ENCODE measurements around the gene CCDC178.
"Not testable (repeated sequence)": the region's sequence is repeated elsewhere in the genome, so short reads cannot be mapped to it uniquely, and the experiment has no call there.

The CCDC178 gene

DNA sequence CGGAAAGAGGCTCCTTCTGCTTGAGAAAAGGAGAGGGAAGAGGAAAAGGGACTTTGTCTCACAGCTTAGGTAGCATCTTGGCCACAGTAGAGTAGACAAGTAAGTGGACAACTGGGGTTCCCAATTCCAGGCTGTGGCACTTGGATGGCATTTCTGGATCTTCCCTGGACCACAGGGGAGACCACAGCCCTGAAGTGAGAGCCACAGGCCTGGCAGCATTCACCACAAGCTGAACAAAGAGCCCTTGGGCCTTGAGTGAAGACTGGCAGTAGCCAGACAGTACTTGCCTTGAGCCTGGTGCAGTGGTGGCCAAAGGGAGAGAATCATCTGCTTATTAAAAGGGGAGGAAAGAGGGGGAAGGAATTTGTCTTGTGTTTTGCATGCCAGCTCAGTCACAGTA, 441.6 kb downstream of the CCDC178 start:
- no peak for DNase-seq (ENCODE audit: low read depth)

DNA sequence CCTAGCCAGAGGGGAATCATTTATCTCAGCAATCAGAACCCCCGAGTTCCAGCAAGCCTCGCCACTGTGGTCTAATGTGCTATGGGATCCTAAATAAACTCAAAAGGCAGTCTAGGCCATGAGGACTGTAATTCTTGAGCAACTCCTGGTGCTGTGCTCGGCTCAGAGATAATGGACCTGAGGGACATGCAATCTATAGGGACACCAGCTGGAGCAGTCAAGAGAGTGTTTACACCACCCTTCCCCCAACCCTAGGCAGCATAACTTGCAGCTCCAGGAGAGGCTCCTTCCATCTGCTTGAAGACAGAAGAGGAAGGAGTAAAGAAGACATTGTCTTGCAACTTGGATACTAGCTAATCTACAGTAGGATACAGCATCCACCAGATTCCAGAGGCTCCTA, 442.2 kb downstream of the CCDC178 start:
- no peak for DNase-seq (ENCODE audit: low read depth)

DNA sequence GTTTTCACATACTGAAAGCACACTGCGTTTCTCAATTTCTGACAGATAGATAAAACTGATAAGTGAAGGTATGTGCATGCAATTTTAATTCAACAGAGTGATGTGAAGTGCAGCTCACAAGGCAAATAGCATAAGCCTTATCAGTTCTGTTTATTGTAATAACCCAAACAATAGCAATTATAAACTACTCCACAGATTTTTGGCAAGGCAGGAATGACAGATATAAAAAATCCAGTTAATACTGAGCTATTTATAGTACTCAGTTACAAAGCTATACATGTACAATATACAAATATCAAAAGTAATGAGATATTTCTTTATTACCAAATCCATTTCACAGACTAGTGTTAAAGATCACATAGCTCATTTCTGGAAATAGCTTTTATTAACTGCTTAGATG, 456.8 kb downstream of the CCDC178 start:
- DNase-seq (ENCODE audit: low read depth) = no peak

DNA sequence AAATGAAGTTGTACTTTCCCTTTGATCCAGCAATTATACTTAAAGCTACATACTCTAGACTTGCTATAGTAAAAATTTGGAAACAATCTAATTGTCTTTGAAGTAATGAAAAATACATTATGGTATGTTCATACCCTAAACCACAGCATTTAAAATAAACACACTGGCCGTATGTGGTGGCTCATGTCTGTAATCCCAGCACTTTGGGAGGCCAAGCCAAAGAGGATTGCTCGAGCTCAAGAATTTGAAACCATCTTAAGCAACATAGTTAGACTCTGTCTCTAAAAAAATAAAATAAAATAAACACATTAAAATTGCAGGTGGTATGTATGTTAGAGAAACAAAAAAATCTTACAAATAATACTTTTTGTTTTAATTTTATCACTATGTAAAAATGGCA, 459.6 kb downstream of the CCDC178 start:
- no peak for DNase-seq (ENCODE audit: low read depth)

DNA sequence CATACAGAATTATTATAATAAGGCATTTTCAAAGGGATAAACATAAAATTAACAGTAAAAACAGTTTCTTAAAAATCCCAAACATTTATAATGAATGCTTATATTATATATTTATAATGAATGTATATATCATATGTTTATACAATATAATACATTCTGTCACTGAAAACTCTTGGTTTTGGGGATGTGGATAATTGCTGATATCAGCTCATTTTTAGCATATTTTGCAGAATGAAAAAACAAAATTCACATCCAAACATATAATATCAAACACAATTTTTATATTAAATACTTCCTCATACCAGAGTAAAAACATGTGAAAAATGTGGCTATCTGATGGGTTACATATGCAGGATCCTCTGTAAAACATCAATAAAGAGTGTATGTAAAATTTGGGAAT, 465.0 kb downstream of the CCDC178 start:
- DNase-seq (ENCODE audit: low read depth) = no peak

DNA sequence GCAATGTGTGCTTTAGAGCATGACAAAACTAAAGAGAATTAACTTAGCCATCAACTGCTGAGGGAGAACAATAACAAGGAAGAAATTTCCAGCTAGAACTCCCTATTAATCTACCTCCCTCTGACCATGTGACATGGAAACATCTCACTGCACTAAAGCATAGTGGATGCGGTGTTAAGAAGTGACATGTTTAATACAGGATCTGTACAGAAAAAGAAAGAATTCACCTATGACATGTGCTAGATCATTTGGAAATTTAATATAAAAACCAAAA, 465.4 kb downstream of the CCDC178 start:
- DNase-seq (ENCODE audit: low read depth) = no peak

DNA sequence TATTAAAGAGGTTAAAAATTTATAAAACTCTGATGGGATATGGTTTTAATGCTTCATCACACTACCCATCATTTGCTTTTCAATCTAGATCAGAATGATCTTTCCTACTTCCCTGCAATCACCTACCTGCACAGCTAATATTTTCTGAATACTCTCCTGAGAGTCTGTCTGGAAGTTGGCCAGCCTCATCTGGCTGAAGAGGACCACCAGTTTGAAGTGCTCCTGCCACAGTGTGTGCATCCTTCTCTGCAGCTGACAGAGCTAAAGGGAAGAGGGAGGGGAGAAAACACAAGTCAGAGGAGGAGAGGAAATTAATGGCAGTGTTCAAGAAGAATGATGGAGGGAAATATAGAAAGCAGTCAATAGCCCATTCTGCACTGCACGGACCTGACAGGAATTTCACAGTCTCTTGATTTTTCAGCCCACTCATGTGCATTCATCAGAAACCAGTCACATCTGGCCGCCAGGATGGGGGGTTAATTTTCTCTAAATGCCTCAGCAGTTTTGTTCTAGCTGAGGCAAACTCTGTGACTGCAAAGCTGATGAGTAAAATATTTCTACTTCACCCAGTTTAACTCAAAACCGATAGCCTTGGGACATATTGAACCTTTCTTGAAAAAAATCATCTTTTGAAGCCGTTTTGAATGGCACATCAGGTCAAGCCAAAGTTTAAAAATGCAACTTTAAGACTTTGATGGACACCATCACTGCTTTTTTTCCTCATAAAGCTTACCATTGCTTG, 465.9 kb downstream of the CCDC178 start:
- no peak for DNase-seq (ENCODE audit: low read depth)

DNA sequence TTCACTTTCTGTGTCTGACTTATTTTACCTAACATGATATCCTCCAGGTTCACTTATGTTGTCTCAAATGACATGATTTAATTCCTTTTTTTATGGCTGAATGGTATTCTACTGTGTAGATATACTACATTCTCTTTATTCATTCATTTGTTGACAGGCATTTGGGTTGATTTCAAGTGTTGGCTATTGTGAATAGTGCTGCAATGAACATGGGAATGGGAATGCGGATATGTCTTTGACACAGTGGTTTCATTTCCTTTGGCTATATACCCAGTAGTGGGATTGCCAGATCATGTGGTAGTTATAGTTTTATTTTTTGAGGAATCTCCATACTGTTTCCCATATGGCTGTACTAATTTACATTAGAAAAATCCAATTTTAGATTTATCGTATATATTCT, 472.3 kb downstream of the CCDC178 start:
- no peak for DNase-seq (ENCODE audit: low read depth)

DNA sequence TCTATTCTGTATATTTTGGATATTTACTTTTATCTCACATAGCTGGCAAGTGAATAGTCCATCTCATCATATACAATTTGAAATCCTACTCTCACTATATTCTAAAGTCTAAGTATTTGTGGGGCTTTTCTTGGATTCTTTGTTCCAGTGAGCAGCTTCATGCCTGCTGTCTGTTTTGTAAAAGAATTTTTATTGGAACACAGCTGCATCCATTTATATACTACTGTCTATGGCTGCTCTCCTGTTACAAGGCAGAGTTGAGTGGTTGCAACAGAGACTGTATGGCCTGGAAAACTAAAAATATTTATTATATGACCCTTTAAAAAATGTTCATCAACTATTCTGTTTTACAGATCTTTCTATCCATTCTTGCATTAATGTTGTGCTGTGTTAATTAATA, 474.4 kb downstream of the CCDC178 start:
- DNase-seq (ENCODE audit: low read depth) = no peak

DNA sequence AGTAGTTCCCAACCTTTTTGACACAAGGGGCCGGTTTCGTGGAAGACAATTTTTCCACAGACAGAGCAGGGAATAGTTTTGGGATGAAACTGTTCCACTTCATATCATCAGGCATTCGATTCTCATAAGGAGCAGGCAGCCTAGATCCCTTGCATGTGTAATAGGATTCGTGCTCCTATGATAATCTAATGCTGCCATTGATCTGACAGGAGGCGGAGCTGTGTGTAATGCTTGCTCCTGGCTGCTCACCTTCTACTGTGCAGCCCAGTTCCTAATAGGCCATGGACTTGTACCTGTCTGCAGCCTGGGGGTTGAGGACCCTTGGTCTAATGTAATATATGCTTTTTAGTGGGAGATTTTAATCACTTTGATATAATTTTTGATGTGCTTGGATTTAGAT, 479.0 kb downstream of the CCDC178 start:
- no peak for DNase-seq (ENCODE audit: low read depth)

DNA sequence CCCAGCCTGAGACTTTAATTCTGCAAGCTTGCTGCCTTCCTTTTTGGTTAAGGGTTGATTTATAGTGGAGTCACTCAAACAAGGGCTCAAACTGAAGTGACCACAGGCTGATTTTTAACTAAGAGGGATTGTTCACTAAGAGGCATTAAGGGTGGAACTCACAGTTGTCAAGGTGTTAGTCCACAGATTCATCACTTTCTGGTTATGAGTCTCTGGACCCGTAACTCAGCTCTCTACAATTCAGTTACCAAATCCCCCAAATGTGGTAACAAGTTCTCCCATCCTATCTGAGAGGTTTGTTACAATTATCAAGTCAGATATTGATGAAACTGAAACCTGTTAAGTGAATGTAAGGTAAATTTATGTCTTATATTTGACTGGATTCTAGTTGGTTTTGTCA, 481.8 kb downstream of the CCDC178 start:
- no peak for DNase-seq (ENCODE audit: low read depth)

DNA sequence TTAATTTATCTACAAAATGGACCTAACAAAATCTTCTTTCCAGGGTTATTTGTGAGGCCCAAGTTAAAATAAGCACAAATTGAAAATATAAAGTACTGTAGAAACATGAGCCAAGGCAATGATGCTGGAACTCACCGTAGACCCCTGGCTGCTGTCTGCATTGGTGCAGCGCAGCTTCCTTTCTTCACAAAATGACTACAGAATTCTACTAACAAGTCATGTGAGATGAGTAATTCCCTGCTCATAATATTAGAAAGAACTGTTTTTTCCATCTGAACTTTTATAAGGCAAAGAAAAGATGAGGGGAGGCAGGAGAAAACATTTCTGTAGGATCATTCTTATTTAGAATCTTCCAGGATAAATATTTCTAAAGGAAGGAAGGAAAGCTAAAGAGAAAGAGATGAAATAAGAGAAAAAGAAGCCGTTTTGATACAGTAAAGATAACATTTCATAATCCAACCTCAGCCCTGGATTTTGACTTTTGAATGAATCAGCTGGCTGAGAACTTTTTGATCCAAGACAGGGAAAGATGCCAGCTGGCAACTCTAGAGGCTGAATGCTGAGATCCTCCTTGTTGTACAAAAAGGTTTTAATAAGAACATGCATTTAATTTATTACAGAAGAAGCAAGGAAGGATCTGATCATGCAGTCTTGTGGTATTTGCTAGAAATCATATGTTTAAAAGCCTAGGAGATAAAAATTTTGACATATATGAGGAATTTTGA, 483.8 kb downstream of the CCDC178 start:
- DNase-seq (ENCODE audit: low read depth) = no peak

DNA sequence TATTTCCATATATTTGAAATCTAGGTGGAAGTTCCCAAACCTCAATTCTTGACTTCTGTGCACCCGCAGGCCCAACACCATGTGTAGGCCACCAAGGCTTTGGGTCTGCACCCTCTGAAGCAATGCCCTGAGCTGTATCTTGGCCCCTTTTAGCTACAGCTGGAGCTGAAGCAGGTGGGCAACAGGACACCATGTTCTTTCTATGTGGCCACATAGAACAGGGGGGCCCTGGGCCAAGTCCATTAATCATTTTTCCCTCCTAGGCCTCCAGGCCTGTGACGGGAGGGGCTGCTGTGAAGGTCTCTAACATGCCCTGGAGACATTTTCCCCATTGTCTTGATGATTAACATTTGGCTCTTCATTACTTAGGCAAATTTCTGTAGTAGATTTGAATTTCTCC, 488.2 kb downstream of the CCDC178 start:
- not testable (repeated sequence) for DNase-seq (ENCODE audit: low read depth)

DNA sequence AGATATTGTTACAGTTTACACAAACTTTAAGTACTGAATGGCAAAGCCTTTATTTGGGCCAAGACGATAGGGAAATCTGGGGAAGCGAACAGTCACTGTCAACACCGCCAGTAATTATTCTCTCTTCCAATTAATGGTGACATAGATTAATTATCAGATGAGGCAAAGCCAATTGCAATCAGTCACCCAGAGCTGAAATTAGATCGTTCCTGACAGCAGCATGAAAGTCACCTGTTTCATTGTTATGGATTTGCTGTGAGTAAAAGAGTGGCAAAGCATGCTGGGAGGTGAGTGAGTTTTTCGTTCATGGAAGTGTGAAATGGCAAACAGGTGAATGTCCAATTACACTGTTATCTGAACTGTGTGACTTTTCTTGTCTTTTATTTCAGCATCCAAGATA, 502.9 kb downstream of the CCDC178 start:
- DNase-seq (ENCODE audit: low read depth) = no peak

DNA sequence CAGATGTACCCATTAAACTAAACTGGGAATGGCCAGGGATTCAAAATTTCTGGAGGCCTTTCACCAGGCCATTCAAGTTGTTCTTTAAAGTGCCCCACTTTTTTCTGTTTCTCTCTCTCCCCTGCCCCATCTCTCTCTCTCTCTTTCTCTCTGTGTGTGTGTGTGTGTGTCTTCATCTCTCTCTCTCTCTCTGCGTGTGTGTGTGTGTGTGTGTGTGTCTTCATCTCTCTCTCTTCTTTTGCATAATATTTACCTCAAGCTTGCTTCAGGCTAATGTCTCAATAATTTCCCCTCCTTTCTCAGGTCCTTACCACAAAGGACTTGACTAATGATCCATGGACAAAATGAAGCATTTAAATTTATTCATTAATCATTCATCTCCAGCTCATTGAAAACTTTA, 503.5 kb downstream of the CCDC178 start:
- DNase-seq (ENCODE audit: low read depth) = no peak

DNA sequence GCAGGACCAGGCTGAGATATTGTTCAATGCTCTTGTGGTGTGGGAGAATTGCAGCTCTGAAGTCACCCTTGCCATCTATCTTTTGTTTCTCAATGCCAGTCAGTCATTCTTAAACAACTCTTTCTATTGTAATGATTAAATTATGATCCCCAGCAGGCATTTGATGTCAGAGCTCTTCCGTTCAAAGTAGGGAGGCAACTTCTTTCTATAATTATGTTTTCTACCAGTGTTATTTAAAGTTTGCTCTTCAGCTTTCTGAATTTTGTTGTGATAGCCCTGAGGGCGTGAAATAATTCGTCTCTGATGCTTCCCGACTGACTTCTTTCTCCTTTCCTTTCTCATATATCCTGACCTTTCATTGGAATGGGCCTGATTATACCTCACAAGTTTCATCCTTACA, 506.3 kb downstream of the CCDC178 start:
- no peak for DNase-seq (ENCODE audit: low read depth)

DNA sequence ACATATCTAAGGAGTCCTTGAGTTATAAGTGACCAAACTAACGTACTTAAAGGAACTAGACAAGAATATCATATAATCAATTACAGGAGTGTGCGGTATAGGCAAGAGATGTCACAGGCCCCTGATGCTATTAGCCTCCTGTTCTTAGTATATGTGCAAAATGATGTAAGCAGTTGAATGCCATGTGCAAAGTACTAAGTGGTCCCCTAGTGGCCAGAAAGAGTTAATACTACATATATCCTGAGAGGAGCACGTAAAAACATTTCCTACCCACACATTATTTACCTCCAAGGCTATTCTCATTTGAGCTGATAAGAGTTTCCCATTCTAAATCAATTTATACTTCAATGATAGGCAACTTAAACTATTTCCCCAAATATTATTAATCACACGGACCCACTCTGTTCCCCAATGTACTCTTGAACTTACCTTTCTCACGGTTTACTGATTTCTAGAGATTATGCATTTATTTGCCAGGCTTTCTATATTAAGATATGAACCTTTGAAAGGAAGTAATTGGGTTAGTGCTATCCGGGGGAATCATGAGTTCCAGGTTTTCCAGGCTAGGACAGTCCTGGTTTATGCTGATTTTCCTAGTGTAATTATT, 509.7 kb downstream of the CCDC178 start:
- DNase-seq (ENCODE audit: low read depth) = no peak

DNA sequence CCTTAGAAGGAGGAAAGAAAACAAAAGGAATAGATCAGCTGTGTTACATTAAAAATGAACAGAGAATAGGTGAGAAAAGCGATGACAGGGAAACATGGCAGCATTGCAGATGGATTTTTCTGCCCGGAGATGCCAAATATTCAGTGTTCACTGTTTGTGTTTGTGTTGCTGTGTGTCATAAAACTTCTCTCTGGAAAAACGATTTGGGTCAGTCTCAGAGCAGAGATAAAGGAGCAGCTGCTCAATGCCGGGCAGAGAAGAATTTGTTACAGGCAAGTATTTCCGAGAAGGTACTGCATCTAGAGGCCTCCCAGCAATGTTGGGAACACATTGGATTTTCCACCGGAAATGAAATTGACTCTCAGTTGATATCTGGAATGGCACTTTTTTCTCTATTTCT, 511.3 kb downstream of the CCDC178 start:
- no peak for DNase-seq (ENCODE audit: low read depth)

DNA sequence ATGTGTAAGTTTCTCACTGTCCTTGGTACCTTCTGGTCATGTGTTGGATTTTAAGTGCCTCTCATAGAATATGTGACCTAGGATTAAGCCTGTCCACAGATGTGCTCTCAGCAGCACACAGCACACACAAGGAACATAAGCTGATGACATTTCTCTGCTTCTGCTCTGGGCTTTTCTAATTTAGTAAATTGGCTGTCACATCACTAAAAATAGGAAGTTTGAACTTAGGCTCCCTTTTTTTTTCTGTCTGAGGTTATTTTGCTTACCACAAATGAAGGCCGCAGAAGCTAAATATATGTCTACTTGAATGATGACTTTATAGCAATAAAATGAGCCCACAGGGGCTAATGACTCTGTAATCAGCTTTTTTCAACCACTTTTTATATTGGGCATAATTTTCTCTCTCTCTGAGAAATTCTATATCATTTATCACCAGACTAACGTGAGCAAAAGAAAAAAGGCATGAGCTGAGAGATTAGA, 517.5 kb downstream of the CCDC178 start:
- DNase-seq (ENCODE audit: low read depth) = no peak

DNA sequence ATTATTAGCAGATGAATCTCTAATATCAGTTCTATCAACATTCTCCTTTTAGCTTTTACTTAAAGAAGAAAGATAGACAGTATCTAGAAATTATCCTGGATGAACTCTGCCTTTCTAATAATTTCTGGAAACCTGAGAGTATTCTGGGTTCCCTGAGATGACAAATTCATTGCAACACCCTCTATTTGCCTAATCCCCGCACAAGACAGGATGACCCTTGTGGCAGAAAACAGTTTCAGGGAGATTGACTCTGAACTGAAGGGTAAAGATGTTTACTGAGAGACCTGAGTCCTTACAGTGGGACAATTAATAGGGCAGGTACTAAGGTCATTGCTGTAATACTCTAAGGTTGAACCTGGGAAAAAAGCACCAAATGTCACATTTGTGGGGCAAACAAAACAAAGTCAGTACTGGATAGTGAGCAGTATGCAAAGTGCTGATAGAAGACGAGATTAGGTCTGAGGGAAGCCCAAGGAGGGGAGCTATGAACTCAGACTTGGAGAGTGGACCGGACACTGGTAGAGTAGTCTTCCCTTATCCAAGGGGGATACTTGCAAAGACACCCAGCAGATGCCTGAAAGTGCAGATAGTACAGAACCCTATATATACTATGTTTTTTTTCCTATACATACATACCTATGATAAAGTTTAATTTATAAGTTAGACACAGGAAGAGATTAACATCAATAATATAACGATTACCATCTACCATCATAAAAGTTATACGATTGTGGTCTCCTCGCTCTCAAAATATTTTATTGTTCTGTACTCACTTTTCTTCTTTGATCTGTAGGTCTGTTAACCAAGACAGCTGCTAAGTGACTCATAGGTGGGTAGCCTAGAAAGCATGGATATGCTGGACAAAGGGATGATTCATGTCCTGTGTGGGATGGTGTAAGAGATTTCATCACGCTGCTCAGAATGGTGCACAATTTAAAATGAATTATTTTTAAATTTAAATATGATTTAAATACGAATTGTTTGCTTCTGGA, 519.4 kb downstream of the CCDC178 start:
- DNase-seq (ENCODE audit: low read depth) = no peak

DNA sequence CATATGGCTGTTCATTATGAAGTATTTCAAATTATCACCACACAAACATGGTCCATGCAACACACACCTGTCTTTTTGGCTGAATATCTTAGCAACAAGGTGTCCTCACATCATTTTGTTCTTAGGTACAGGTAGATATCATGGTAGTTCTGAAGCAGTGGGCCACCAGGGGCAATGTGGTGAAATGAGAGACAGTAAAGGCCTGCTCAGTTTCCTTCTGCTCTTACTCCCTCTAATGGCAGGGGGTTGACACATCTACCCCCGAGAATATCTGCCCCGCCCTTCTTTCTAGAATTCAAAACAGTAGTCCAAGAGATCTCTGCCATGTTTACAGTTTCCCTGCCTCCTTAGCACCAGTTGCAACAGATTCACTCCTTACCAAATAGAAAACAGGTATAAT, 520.7 kb downstream of the CCDC178 start:
- DNase-seq (ENCODE audit: low read depth) = no peak

DNA sequence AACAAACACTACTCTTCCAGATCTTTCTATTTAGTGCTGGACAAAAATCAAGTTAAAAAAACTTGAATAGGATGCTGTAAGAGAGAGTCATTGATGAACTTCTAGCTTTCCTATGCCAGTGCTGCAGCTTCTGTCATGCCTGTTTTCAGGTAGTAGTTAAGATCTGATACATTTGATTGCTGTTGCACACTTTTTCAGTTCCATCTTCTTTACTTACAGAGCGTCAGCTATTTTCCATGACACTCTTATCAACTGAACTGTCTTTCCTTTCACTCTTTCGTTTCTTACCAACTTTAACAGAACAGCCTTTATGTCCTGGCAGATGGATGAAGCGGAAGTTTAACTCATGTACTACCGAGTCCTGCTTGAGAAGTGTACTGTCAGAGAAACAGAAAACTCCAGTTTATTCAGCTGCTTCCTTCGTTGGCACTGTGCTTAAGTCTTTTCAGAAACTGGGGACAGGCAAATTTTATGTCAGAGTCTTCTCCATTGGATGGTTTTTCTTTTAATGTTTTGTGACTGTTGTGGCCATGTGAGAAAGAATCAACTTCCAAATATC, 521.8 kb downstream of the CCDC178 start:
- DNase-seq (ENCODE audit: low read depth) = no peak

Measured in CMK (cell line).